GM18505 (cell line): ENCODE results near the gene KPNA1.
"Not testable (repeated sequence)": the region's sequence is repeated elsewhere in the genome, so short reads cannot be mapped to it uniquely, and the experiment has no call there.

ENCODE experiments used
- ATAC-seq: cut with Tn5 transposase; IDR thresholded peaks from one replicate; pipeline ENCODE4 v1.9.1; 2021; ENCODE audit not compliant: unreplicated experiment
- POLR2A ChIP-seq: IDR thresholded peaks from 4 replicates; pipeline ENCODE4 v1.6.1; 2011; ENCODE audit warnings: borderline replicate concordance; ENCODE audit not compliant: insufficient read depth, insufficient read length; ENCODE audit errors: extremely low read depth

KPNA1 gene

GRCh38 chr3:122488262-122488973, 26.3 kb downstream of the KPNA1 start:
- TF ChIP-seq POLR2A: no peak
- no peak for ATAC-seq

GRCh38 chr3:122484985-122485384, 29.8 kb downstream of the KPNA1 start:
- TF ChIP-seq POLR2A: no peak
- ATAC-seq: no peak

GRCh38 chr3:122481390-122481789, 33.3 kb downstream of the KPNA1 start:
- ATAC-seq: no peak
- no peak for TF ChIP-seq POLR2A

GRCh38 chr3:122476532-122476931, 38.2 kb downstream of the KPNA1 start:
- no peak for TF ChIP-seq POLR2A
- ATAC-seq: no peak

- no peak for TF ChIP-seq POLR2A
- ATAC-seq: no peak
These were observed 39.4 kb downstream of the KPNA1 start for GRCh38 chr3:122475316-122475715.

GRCh38 chr3:122469659-122470058, 45.1 kb downstream of the KPNA1 start:
- ATAC-seq: no peak
- no peak for TF ChIP-seq POLR2A

- TF ChIP-seq POLR2A: no peak
- ATAC-seq: no peak
These were observed 45.7 kb downstream of the KPNA1 start for GRCh38 chr3:122468896-122469533.

GRCh38 chr3:122466701-122467240, 48.0 kb downstream of the KPNA1 start:
- ATAC-seq: no peak
- no peak for TF ChIP-seq POLR2A

GRCh38 chr3:122464659-122465058, 50.1 kb downstream of the KPNA1 start:
- TF ChIP-seq POLR2A: no peak
- ATAC-seq: no peak

- ATAC-seq: no peak
These were observed 52.3 kb downstream of the KPNA1 start for GRCh38 chr3:122462406-122462805.

GRCh38 chr3:122461806-122462205, 52.9 kb downstream of the KPNA1 start:
- no peak for ATAC-seq
- no peak for TF ChIP-seq POLR2A

More at GRCh38 chr3:122462406-122462805, 52.3 kb downstream of the KPNA1 start:
- no peak for TF ChIP-seq POLR2A

GRCh38 chr3:122458992-122459391, 55.7 kb downstream of the KPNA1 start:
- no peak for ATAC-seq

GRCh38 chr3:122457706-122458105, 57.0 kb downstream of the KPNA1 start:
- TF ChIP-seq POLR2A: no peak

More at GRCh38 chr3:122458992-122459391, 55.7 kb downstream of the KPNA1 start:
- no peak for TF ChIP-seq POLR2A

GRCh38 chr3:122456074-122456473, 58.7 kb downstream of the KPNA1 start:
- no peak for ATAC-seq
- TF ChIP-seq POLR2A: no peak

More at GRCh38 chr3:122457706-122458105, 57.0 kb downstream of the KPNA1 start:
- ATAC-seq: no peak

- no peak for TF ChIP-seq POLR2A
- no peak for ATAC-seq
These were observed 63.4 kb downstream of the KPNA1 start for GRCh38 chr3:122451371-122451770.

- not testable (repeated sequence) for ATAC-seq
These were observed 66.5 kb downstream of the KPNA1 start for GRCh38 chr3:122448218-122448617.

- ATAC-seq: not testable (repeated sequence)
These were observed 70.2 kb downstream of the KPNA1 start for GRCh38 chr3:122444491-122444887.

GRCh38 chr3:122443762-122444490, 70.8 kb downstream of the KPNA1 start:
- not testable (repeated sequence) for ATAC-seq
